Measurements from ENCODE around the gene CFAP43. TPM values are rescaled to one million over a fixed set of nuclear protein-coding genes. Genes with fewer than 3 reads are reported as not detected.

CFAP43 gene
- total RNA-seq, 1 donor from 2014 or later: 0.63 TPM

DNA sequence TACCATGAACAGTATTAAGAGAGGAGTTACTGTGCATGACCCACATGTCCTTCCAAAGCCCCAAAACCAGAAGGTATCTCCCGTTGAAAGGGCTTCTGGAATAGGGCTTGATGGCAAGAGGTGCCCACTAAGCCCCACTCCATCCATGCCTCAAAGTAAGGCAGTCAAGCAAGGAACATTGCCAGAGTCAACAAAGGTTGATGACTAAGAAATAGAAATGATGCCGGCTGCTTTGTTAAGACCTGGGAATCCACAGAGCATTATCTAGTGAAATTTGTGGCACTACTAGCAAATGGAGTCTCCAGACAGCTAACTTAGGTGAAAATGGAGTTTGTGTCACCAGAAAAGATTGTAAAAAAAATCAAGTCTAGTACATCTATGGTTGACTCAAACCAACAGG, 104.0 kb downstream of the CFAP43 start:
- Mint-ChIP-seq H3K27ac (ENCODE audit: unreplicated experiment) (no peak overlapping the region), H3K4me3 (no peak overlapping the region), H3K4me1 (peaks cover 10% of the 10 kb centered on the region), H3K27me3 (ENCODE audit: low read depth) (no peaks in the 10 kb centered on the region), H3K36me3 (ENCODE audit: low read depth) (peaks cover 7% of the 10 kb centered on the region), H3K9me3 (no peaks in the 10 kb centered on the region)
- TF ChIP-seq, protein P1, sequence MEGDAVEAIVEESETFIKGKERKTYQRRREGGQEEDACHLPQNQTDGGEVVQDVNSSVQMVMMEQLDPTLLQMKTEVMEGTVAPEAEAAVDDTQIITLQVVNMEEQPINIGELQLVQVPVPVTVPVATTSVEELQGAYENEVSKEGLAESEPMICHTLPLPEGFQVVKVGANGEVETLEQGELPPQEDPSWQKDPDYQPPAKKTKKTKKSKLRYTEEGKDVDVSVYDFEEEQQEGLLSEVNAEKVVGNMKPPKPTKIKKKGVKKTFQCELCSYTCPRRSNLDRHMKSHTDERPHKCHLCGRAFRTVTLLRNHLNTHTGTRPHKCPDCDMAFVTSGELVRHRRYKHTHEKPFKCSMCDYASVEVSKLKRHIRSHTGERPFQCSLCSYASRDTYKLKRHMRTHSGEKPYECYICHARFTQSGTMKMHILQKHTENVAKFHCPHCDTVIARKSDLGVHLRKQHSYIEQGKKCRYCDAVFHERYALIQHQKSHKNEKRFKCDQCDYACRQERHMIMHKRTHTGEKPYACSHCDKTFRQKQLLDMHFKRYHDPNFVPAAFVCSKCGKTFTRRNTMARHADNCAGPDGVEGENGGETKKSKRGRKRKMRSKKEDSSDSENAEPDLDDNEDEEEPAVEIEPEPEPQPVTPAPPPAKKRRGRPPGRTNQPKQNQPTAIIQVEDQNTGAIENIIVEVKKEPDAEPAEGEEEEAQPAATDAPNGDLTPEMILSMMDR (conservative IDR thresholded peaks at IDR 0.05): no peak
- DNase-seq (ENCODE audit: low read depth, low spot score): no peak

DNA sequence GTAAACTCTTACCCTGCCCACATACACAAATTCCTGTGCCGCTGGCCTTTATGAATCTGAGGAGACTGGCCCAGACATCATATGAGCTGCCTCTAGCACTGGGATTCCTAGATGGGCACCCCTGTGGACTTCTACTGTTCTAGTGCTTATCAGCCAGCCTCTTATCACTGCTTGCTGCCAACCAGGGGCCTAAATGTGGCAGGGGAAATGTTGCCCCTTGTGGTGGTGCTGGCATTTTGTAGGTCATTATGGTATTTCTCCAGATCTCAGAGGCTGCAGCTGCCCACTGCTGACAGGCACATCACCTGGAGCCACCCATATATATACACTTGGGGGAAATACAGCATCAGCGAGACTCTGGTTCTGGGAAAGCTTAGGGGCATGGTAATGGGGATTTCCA, 104.8 kb downstream of the CFAP43 start:
- Mint-ChIP-seq H3K9me3 (no peaks in the 10 kb centered on the region), H3K4me1 (peaks cover 18% of the 10 kb centered on the region), H3K36me3 (ENCODE audit: low read depth) (peaks cover 7% of the 10 kb centered on the region), H3K27me3 (ENCODE audit: low read depth) (no peaks in the 10 kb centered on the region), H3K4me3 (peak overlapping the region; percentile 51), H3K27ac (ENCODE audit: unreplicated experiment) (peak overlapping the region; percentile 27)
- no peak for DNase-seq (ENCODE audit: low read depth, low spot score)
- TF ChIP-seq, protein P1 (conservative IDR thresholded peaks at IDR 0.05): peak; percentile 40

DNA sequence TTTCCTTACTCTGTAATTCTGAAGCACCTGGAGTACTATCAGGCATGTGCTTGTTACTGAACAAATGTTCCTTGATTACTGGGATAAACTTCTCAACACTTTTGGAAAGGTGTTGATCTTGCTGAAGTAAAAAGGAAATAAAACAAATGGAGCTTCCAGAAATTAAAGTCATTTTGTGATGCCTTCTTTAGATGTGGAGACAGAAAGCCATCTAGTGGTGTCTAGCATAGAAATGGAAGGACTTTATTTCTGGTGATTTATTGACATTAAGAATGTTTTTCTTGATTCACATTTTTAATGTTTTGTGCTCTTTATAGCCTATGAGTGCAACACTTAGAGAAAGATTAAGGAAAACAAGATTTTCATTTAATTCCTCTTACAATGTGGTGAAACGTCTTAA, 108.8 kb downstream of the CFAP43 start:
- DNase-seq (ENCODE audit: low read depth, low spot score): no peak
- Mint-ChIP-seq H3K36me3 (ENCODE audit: low read depth) (peaks cover 7% of the 10 kb centered on the region), H3K4me3 (peak overlapping the region; percentile 97), H3K4me1 (peaks cover 31% of the 10 kb centered on the region), H3K9me3 (no peaks in the 10 kb centered on the region), H3K27me3 (ENCODE audit: low read depth) (no peaks in the 10 kb centered on the region), H3K27ac (ENCODE audit: unreplicated experiment) (no peak overlapping the region)
- TF ChIP-seq, protein P1 (conservative IDR thresholded peaks at IDR 0.05): peak; percentile 46

DNA sequence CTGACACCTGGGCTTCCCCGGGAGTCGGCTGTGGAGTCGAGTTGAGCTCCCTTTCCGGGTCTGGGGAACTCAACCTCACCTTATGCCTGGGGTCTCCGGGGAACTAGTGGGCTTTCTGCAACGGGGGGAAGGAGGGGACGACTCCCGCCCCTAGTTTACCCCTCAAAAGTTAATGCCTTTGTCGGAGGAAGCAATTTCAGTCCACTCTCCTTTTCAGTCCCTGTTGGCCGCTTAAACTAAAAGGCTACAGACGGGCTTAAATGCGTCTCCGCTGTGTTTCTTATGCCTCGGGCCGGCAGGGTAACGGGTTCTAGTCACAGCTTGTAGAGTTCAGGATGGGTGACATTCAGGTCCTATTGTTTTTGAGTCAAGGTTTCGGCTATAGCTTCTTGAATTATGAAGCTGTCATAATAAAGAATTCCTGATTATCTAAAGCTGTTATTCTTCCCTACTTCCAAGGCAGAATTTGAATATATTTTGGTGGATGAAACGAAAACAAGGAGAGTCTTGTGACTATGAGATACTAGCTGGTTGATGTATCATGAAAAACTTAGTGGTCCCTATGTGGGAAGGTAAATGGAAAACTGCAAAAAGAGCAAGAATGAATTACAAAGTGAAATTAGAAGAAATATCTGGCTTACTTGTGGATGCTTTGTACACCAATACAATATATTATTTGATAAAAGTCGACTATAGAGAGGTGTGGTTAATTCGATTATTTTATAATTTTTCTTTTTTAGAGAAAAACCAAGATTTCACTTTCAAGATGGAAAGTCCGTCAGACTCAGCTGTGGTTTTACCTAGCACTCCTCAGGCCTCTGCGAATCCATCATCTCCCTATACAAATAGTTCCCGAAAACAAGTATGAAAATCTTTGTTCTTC, 109.7 kb downstream of the CFAP43 start:
- H3K27me3 Mint-ChIP-seq (ENCODE audit: low read depth): peaks cover 6% of the 10 kb centered on the region
- H3K9me3 Mint-ChIP-seq: no peaks in the 10 kb centered on the region
- TF ChIP-seq, protein P1 (conservative IDR thresholded peaks at IDR 0.05): no peak
- peak overlapping the region; percentile 97 for H3K4me3 Mint-ChIP-seq
- H3K36me3 Mint-ChIP-seq (ENCODE audit: low read depth): peaks cover 7% of the 10 kb centered on the region
- peak overlapping the region; percentile 95 for H3K27ac Mint-ChIP-seq (ENCODE audit: unreplicated experiment)
- no peak for DNase-seq (ENCODE audit: low read depth, low spot score)
- H3K4me1 Mint-ChIP-seq: peaks cover 31% of the 10 kb centered on the region

DNA sequence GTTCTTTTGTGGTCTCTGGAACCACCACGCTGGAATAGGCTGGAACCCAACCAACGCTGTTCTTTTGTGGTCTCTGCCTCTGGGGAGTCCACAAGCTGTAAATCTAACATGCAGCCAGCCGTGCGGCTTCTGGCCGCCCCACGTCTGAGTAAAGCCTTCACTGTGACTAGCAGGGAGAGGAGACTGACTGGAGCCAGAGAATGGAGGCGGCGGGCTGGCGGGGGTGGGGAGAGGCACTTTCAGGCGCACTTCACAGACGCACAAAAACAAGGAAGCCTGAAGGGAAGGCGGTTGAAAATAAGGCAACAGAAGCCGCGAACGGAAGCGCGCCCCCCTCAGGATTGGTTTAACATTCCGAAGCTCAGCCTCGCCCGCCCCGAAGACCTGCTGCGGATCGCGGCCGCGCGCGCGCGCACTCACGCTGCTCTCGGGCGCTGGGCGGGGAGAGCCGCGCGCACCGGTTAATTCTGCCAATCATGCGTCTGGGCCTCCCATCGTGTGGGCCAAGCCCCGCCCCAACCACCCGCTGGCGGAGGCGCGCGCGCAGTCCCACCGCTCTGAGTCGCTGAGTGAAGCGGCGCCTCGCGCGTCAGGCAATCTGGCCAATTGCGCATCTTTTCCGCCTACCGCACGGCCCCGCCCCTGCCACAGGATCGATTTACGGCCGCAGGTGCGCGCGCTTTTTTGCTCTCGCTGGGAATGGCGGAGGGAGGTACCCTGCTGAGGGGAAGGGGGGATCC, 110.5 kb downstream of the CFAP43 start, which contains the start of gene SFR1:
Gene SFR1 (plus strand): TSS at position 687 of the 740 bp plus-strand sequence. CDS start 13 bp downstream, at position 700.
- TF ChIP-seq, protein P1 (conservative IDR thresholded peaks at IDR 0.05): peak; percentile 73
- Mint-ChIP-seq H3K4me3 (peak within 1 kb of the TSS; percentile 97), H3K27me3 (ENCODE audit: low read depth) (peaks cover 9% of the 10 kb centered on the region), H3K9me3 (no peaks in the 10 kb centered on the region), H3K27ac (ENCODE audit: unreplicated experiment) (peak within 1 kb of the TSS; percentile 100), H3K4me1 (peaks cover 31% of the 10 kb centered on the region), H3K36me3 (ENCODE audit: low read depth) (peaks cover 7% of the 10 kb centered on the region)
- DNase-seq (ENCODE audit: low read depth, low spot score): peak; percentile 95
